Activated CD4-positive, alpha-beta T cell treated with anti-CD3 and anti-CD28 coated beads, Interleukin-2, amount 10 ng/mL, durations not matched to agents 7 days and 5 days (primary cell): Measurements from ENCODE around the gene KIAA1217. TPM values are rescaled to one million over a fixed set of nuclear protein-coding genes. Genes with fewer than 3 reads are reported as not detected.

Experiments
- CTCF ChIA-PET: fragments of 350-600 bp; sonication (Branson Sonifier 250); formaldehyde crosslinking; loops from one replicate; lab custom pipeline; 2021; ENCODE audit warnings: antibody characterized with exemption; lab: Charles Lee
- POLR2A ChIA-PET: fragments of 350-600 bp; sonication (Branson Sonifier 250); formaldehyde crosslinking; loops from one replicate; lab custom pipeline; 2021; ENCODE audit warnings: antibody characterized with exemption; lab: Charles Lee
- DNase-seq: peaks from one replicate; pipeline ENCODE4 v3.0.0-alpha.2; 2020
- H3K27ac Mint-ChIP-seq: one replicate; pipeline ENCODE4 v1.8.0; 2021; ENCODE audit warnings: mild to moderate bottlenecking, moderate library complexity, mixed read lengths
- H3K27me3 Mint-ChIP-seq: one replicate; pipeline ENCODE4 v1.8.0; 2021; ENCODE audit warnings: mixed read lengths
- H3K36me3 Mint-ChIP-seq: one replicate; pipeline ENCODE4 v1.8.0; 2021; ENCODE audit warnings: low read depth, mixed read lengths
- H3K4me1 Mint-ChIP-seq: one replicate; pipeline ENCODE4 v1.8.0; 2021; ENCODE audit warnings: mixed read lengths
- H3K4me3 Mint-ChIP-seq: one replicate; pipeline ENCODE4 v1.8.0; 2021; ENCODE audit warnings: mild to moderate bottlenecking, moderate library complexity, mixed read lengths
- H3K9me3 Mint-ChIP-seq: one replicate; pipeline ENCODE4 v1.8.0; 2021; ENCODE audit warnings: mixed read lengths
- microRNA-seq: library from miRNA; unstranded; fragments of <30 nt; microRNA quantifications from one replicate; pipeline ENCODE4 v1.2.0, GENCODE V29; 2021; ENCODE audit warnings: borderline microRNAs expressed, borderline replicate concordance
- total RNA-seq, 2 experiments: library from RNA; stranded (reverse); gene quantifications; one replicate each; pipeline ENCODE4 v1.2.3, GENCODE V29; 2021

The KIAA1217 gene
- total RNA-seq, 2 experiments from 2014 or later: 0.32 to 0.33 TPM

DNA sequence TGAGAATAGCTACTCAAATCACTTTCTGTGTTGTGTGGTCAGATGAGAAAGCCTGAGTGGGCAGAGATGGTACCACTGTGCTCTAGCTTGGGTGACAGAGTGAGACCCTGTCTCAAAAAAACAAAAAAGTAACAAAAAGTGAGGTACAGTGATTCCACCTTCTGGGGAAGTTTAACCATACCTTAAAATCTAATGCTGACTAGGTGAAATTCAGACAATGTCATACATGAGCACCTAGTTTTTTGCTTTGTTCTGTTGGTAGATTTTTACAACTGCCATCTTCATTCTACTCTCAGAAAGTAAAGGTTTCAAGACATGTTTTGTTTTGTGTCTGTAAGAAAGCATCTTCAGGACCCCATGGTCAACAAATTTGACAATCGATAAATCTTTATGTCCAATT lies 370.5 kb downstream of the KIAA1217 start:
- CTCF ChIA-PET: no interaction called here
- Mint-ChIP-seq H3K27ac (no peak overlapping the region), H3K4me3 (no peak overlapping the region), H3K4me1 (peaks cover 14% of the 10 kb centered on the region), H3K27me3 (peaks cover 11% of the 10 kb centered on the region), H3K36me3 (peaks cover 4% of the 10 kb centered on the region), H3K9me3 (no peaks in the 10 kb centered on the region)
- POLR2A ChIA-PET: no interaction called here
- DNase-seq: no peak

DNA sequence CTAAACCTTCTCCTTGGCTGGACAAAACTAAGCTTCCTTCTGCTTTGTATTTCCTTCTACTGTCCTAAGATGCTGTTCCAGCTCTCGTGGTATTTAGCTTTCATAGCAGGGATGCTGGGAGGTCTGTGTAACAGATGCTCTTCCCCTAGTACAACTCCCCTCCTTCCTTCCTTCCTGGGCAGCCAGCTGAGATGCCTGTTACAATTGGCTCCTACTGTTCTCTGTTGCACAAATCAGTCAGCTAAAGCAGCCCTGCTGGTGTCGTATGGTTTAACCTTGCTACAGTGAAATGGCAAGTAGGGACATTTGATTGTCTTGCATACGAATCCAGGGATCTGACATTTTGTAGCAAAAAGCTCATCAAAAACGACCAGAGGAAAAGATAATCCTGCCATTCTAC lies 371.0 kb downstream of the KIAA1217 start:
- peaks cover 11% of the 10 kb centered on the region for H3K27me3 Mint-ChIP-seq
- H3K36me3 Mint-ChIP-seq: peaks cover 6% of the 10 kb centered on the region
- peaks cover 12% of the 10 kb centered on the region for H3K4me1 Mint-ChIP-seq
- H3K27ac Mint-ChIP-seq: no peak overlapping the region
- DNase-seq: no peak
- ChIA-PET POLR2A (no interaction called here), CTCF (no interaction called here)
- H3K9me3 Mint-ChIP-seq: no peaks in the 10 kb centered on the region
- H3K4me3 Mint-ChIP-seq: no peak overlapping the region

GRCh38 chr10:24589265-24589664 lies 380.3 kb downstream of the KIAA1217 start:
- ChIA-PET POLR2A (no interaction called here), CTCF (no interaction called here)
- DNase-seq: no peak
- H3K36me3 Mint-ChIP-seq: peaks cover 25% of the 10 kb centered on the region
- peaks cover 4% of the 10 kb centered on the region for H3K4me1 Mint-ChIP-seq
- H3K4me3 Mint-ChIP-seq: no peak overlapping the region
- H3K27ac Mint-ChIP-seq: no peak overlapping the region
- no peaks in the 10 kb centered on the region for H3K27me3 Mint-ChIP-seq
- no peaks in the 10 kb centered on the region for H3K9me3 Mint-ChIP-seq

DNA sequence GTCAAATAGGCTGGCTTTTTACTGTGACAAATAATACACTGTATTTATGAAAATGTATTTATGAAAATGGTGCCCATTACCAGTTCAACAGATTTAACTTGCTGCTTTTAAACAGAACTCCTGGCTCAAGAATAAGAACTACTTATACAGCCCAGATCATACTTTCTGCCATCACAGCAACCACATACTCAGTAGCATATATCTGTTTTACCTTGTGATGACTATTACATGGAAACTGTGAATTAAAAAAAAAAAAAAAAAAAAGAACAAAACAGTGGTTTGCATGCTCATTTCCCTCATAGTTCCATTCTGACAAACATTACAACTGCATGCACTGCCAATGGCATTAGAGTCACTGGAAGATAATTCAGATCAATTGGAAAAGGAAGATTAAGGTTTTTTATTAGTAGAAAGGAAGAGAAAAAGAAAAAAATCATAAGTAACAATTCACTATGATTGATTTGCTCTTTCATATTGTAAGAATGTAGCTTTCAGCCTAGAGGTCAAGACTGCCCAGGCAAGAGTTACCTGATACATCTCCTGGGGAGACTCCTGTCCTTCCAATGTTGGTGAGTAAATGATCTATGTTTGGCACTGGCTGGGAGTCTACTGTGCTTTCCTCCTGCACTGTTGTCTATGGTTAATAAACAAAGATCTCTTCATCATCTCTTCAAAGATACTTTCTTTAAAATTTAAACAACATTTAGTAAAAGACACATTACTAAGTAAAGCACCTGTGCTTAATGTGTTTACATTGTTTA lies 381.9 kb downstream of the KIAA1217 start:
- no peak overlapping the region for H3K27ac Mint-ChIP-seq

GRCh38 chr10:24596217-24596930 lies 387.4 kb downstream of the KIAA1217 start:
- Mint-ChIP-seq H3K36me3 (peaks cover 27% of the 10 kb centered on the region), H3K4me3 (no peak overlapping the region), H3K9me3 (no peaks in the 10 kb centered on the region), H3K27ac (no peak overlapping the region), H3K4me1 (peaks cover 6% of the 10 kb centered on the region), H3K27me3 (no peaks in the 10 kb centered on the region)
- CTCF ChIA-PET: interaction anchor here (0.6 kb wide), 1 partner anchor 14 kb away, joined by 3 read pairs; no protein-coding TSS in a partner anchor
- POLR2A ChIA-PET: no interaction called here
- no peak for DNase-seq

More for the DNA sequence above, 381.9 kb downstream of the KIAA1217 start:
- no peaks in the 10 kb centered on the region for H3K27me3 Mint-ChIP-seq
- ChIA-PET CTCF (no interaction called here), POLR2A (no interaction called here)
- peaks cover 4% of the 10 kb centered on the region for H3K4me1 Mint-ChIP-seq
- no peaks in the 10 kb centered on the region for H3K9me3 Mint-ChIP-seq
- H3K36me3 Mint-ChIP-seq: peaks cover 22% of the 10 kb centered on the region
- DNase-seq: no peak
- no peak overlapping the region for H3K4me3 Mint-ChIP-seq

DNA sequence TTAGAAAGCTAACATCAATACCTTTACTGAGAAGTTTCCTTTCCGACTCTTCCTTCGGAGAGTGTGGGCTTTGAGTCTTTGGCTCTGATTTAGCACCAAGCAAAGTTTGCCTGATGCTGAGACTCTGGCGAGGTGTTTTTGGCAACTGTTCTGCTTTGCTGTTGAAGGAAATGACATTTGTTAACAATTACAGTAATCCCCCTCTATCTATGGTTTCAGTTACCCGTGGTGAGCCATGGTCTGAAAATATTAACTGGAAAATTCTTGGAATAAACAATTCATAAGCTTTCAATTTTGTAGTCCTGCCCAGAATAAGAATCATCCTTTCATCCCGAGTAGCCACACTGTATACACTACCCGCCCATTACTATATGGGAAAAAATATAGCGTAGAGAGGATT lies 388.5 kb downstream of the KIAA1217 start:
- Mint-ChIP-seq H3K4me3 (no peak overlapping the region), H3K27ac (no peak overlapping the region), H3K9me3 (no peaks in the 10 kb centered on the region), H3K27me3 (no peaks in the 10 kb centered on the region), H3K36me3 (peaks cover 22% of the 10 kb centered on the region), H3K4me1 (peaks cover 6% of the 10 kb centered on the region)
- ChIA-PET POLR2A (no interaction called here), CTCF (interaction anchor here (0.6 kb wide), 1 partner anchor 15 kb away, joined by 3 read pairs; no protein-coding TSS in a partner anchor)
- DNase-seq: no peak

Small RNA genes lying within 50 kb of the gene (microRNA-seq; reads per million reads assigned to microRNA genes)
- not detected for gene MIR603
